OCI-LY1 (cell line): ENCODE measurements around the gene BMF.

Experiments used
- H2AFZ ChIP-seq: fragments of 200-600 bp; sonication (generic), shearing (Covaris generic); 2 replicates; pipeline ENCODE4 v1.6.0; 2014; ENCODE audit warnings: antibody characterized with exemption, mild to moderate bottlenecking, low read length
- H3F3A ChIP-seq: fragments of 200-600 bp; sonication (generic), shearing (Covaris generic); 2 replicates; pipeline ENCODE4 v1.6.0; 2014; ENCODE audit warnings: mild to moderate bottlenecking, antibody characterized with exemption, low read length, moderate library complexity; ENCODE audit not compliant: insufficient read depth
- H3K27ac ChIP-seq: fragments of 200-600 bp; sonication (generic); 2 replicates; pipeline ENCODE4 v1.5.1; 2014; ENCODE audit warnings: low read length, mixed run types, mild to moderate bottlenecking, low read depth; ENCODE audit not compliant: poor library complexity, severe bottlenecking
- H3K27me3 ChIP-seq: fragments of 200-600 bp; sonication (generic); 2 replicates; pipeline ENCODE4 v1.6.0; 2014; ENCODE audit warnings: antibody characterized with exemption, mild to moderate bottlenecking, low read length, moderate library complexity; ENCODE audit not compliant: insufficient read depth
- H3K36me3 ChIP-seq: fragments of 200-600 bp; sonication (generic); 2 replicates; pipeline ENCODE4 v1.6.1; 2014; ENCODE audit warnings: mild to moderate bottlenecking, antibody characterized with exemption, low read length, moderate library complexity, mixed read lengths; ENCODE audit not compliant: insufficient read depth
- H3K4me1 ChIP-seq: fragments of 200-600 bp; sonication (generic); 2 replicates; pipeline ENCODE4 v1.5.1; 2014; ENCODE audit warnings: mild to moderate bottlenecking, low read length, moderate library complexity; ENCODE audit not compliant: insufficient read depth, severe bottlenecking
- H3K4me2 ChIP-seq: fragments of 200-600 bp; sonication (generic), shearing (Covaris generic); 2 replicates; pipeline ENCODE4 v1.6.1; 2014; ENCODE audit warnings: low read length
- H3K4me3 ChIP-seq: fragments of 200-600 bp; sonication (generic); 2 replicates; pipeline ENCODE4 v1.5.1; 2014; ENCODE audit warnings: low read length, low read depth, mild to moderate bottlenecking, mixed read lengths; ENCODE audit not compliant: poor library complexity, severe bottlenecking
- H3K79me2 ChIP-seq: fragments of 200-600 bp; shearing (Covaris generic); 2 replicates; pipeline ENCODE4 v1.6.1; 2016; ENCODE audit warnings: mixed run types, low read length, mixed read lengths; ENCODE audit not compliant: insufficient read depth
- H3K9ac ChIP-seq: fragments of 200-600 bp; sonication (generic), shearing (Covaris generic); 2 replicates; pipeline ENCODE4 v1.6.1; 2014; ENCODE audit warnings: mild to moderate bottlenecking, low read length, mixed read lengths
- H3K9me2 ChIP-seq: fragments of 200-600 bp; sonication (generic), shearing (Covaris generic); 2 replicates; pipeline ENCODE4 v1.6.1; 2014; ENCODE audit warnings: low read depth, mild to moderate bottlenecking, low read length, mixed read lengths
- H3K9me3 ChIP-seq: fragments of 200-600 bp; shearing (Covaris generic); 2 replicates; pipeline ENCODE4 v1.6.1; 2014; ENCODE audit warnings: low read length, mixed read lengths
- H4K20me1 ChIP-seq: fragments of 200-600 bp; sonication (generic), shearing (Covaris generic); 2 replicates; pipeline ENCODE4 v1.6.0; 2016; ENCODE audit warnings: mild to moderate bottlenecking, low read length; ENCODE audit not compliant: insufficient read depth
- EZH2 ChIP-seq: fragments of 200-600 bp; sonication (generic), shearing (Covaris generic); IDR thresholded peaks from 2 replicates; pipeline ENCODE4 v1.8.0; 2017; ENCODE audit warnings: borderline replicate concordance, mixed run types, mild to moderate bottlenecking, antibody characterized with exemption, low read length, moderate library complexity, mixed read lengths
- TF ChIP-seq, protein P1 (sequence below): fragments of 200-600 bp; sonication (generic), shearing (Covaris generic); IDR thresholded peaks from 2 replicates; pipeline ENCODE4 v1.5.1; 2017; ENCODE audit warnings: mild to moderate bottlenecking, antibody characterized with exemption, low read length, moderate library complexity, mixed read lengths

BMF gene

DNA sequence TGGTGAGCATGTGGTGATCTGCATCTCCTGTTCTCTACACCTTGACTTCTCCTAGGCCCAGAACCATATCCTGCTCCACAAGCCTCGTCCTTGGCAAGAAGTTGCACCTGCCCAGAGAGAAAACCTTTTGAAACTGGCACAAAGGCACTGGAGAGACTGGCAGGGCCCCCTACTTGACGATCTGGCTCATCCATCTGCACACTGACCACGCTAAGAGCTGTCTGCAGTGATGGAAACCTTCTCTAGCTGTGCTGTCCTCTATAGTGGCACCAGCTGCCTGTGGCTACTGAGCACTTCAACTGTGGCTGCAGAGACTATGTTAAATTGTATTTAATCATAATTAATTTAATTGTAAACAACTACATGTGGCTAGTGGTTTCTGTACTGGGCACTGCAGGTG, 43.5 kb downstream of the BMF start:
- Histone ChIP-seq H3K4me2 (peak overlapping the region; percentile 45; the same call in 1 of the 2 replicates), H3K9ac (peak overlapping the region; percentile 51)

GRCh38 chr15:40064231-40064894, 44.3 kb downstream of the BMF start:
- no peaks in the 10 kb centered on the region for H3K36me3 ChIP-seq
- H3K4me2 ChIP-seq: peak overlapping the region; percentile 45; the same call in 1 of the 2 replicates
- H3K9me3 ChIP-seq: no peaks in the 10 kb centered on the region
- no peak overlapping the region for H2AFZ ChIP-seq
- peak overlapping the region; percentile 4 for H3K4me3 ChIP-seq
- H3F3A ChIP-seq: no peaks in the 10 kb centered on the region
- peaks cover 45% of the 10 kb centered on the region for H3K4me1 ChIP-seq
- no peaks in the 10 kb centered on the region for H3K79me2 ChIP-seq
- H3K9ac ChIP-seq: peak overlapping the region; percentile 51
- no peaks in the 10 kb centered on the region for H3K27me3 ChIP-seq
- H4K20me1 ChIP-seq: no peaks in the 10 kb centered on the region
- H3K9me2 ChIP-seq: no peaks in the 10 kb centered on the region
- no peak for TF ChIP-seq EZH2
- TF ChIP-seq, protein P1, sequence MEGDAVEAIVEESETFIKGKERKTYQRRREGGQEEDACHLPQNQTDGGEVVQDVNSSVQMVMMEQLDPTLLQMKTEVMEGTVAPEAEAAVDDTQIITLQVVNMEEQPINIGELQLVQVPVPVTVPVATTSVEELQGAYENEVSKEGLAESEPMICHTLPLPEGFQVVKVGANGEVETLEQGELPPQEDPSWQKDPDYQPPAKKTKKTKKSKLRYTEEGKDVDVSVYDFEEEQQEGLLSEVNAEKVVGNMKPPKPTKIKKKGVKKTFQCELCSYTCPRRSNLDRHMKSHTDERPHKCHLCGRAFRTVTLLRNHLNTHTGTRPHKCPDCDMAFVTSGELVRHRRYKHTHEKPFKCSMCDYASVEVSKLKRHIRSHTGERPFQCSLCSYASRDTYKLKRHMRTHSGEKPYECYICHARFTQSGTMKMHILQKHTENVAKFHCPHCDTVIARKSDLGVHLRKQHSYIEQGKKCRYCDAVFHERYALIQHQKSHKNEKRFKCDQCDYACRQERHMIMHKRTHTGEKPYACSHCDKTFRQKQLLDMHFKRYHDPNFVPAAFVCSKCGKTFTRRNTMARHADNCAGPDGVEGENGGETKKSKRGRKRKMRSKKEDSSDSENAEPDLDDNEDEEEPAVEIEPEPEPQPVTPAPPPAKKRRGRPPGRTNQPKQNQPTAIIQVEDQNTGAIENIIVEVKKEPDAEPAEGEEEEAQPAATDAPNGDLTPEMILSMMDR: no peak
- peak overlapping the region; percentile 93 for H3K27ac ChIP-seq

More for the DNA sequence above, 43.5 kb downstream of the BMF start:
- no peaks in the 10 kb centered on the region for H3K9me3 ChIP-seq
- no peak overlapping the region for H2AFZ ChIP-seq
- no peaks in the 10 kb centered on the region for H3K27me3 ChIP-seq
- H3K79me2 ChIP-seq: no peaks in the 10 kb centered on the region
- H3F3A ChIP-seq: no peaks in the 10 kb centered on the region
- TF ChIP-seq, protein P1: no peak
- TF ChIP-seq EZH2: no peak
- no peaks in the 10 kb centered on the region for H4K20me1 ChIP-seq
- H3K27ac ChIP-seq: peak overlapping the region; percentile 93
- no peaks in the 10 kb centered on the region for H3K9me2 ChIP-seq
- no peaks in the 10 kb centered on the region for H3K36me3 ChIP-seq
- peaks cover 53% of the 10 kb centered on the region for H3K4me1 ChIP-seq
- no peak overlapping the region for H3K4me3 ChIP-seq

DNA sequence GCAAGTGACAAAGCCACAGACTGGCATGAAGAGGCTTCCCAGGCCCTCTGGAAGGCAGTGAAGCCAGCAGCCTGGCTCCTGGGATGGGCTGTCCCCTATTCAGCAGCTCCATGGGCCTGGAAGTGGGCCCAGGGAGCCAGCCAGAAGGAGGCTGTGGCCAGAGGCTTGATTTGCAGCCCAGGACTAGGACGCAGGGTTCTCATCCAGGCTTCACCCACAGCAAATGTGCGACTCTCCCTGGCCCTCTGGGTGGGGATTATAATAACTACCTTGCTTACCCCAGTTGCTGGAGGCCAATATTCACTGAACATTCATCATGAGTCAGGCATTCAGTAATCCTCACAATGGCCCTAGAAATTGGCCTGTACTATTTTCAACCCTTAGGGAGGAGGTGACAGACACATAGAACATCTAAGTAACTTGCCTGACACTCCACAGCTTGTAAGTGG, 45.1 kb downstream of the BMF start:
- Histone ChIP-seq H3K36me3 (no peaks in the 10 kb centered on the region), H3K9ac (no peak overlapping the region; the same call in 1 of the 2 replicates), H3K27ac (peak overlapping the region; percentile 93), H3K9me2 (no peaks in the 10 kb centered on the region), H3K4me1 (peaks cover 37% of the 10 kb centered on the region), H3K79me2 (no peaks in the 10 kb centered on the region), H2AFZ (no peak overlapping the region), H3K9me3 (no peaks in the 10 kb centered on the region), H3K4me3 (no peak overlapping the region), H4K20me1 (no peaks in the 10 kb centered on the region), H3F3A (no peaks in the 10 kb centered on the region), H3K27me3 (no peaks in the 10 kb centered on the region), H3K4me2 (no peak overlapping the region)
- no peak for TF ChIP-seq EZH2
- TF ChIP-seq, protein P1: no peak
